HG02759 (cell line): Measurements from ENCODE around the gene SAMD11.
"Not testable (repeated sequence)": the region's sequence is repeated elsewhere in the genome, so short reads cannot be mapped to it uniquely, and the experiment has no call there.

ENCODE experiments used
- ATAC-seq: cut with Tn5 transposase; IDR thresholded peaks from one replicate; pipeline ENCODE4 v1.9.1; 2021; ENCODE audit warnings: mild to moderate bottlenecking, moderate library complexity; ENCODE audit not compliant: unreplicated experiment

SAMD11 gene

DNA sequence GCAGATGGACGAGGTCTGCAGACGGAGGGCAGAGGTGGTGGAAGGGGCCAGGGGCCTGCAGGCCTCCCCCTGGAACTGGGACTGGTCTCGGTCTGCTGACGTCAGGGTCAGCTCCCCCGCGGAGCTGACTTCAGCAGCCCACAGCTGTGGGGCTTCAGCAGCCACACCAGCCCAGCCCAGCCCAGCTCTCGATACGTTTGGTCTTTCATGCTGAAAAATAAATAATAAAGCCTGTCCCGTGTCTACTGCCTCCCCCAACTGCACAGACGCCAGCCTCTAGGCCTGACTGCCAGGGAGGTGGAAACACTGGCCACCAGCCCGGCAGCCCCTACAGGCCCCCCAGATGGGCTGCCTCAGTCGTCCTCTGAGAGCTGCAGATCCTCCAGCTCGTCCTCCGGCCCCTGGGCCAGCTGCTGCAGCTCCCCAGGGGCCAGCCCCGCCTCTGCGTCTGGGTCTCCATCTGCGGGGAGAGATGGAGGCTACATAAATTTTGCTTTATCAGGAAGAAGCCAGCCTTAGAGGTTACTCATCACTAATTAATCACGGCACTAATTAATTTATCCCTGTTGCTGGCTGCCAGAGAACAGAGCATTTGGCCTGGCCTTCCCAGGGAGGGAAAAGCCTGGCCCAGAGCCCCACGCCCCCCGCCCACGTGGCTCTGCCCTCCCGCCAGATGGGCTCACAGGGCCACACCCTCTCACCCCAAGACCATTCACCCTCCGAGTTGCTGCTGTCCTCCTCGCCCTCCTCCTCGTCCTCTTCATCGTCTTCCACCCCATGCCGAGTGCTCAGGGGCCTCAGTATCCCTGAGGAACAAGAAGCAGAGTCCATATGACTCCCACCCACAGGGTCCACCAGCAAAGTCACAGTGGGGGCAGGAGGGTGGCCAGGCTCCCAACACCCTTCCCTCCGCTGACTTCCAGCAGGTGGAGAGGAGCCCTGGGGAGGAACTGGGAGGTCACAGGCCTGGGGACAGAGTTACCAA is 20.9 kb downstream of the SAMD11 start:
- no peak for ATAC-seq

DNA sequence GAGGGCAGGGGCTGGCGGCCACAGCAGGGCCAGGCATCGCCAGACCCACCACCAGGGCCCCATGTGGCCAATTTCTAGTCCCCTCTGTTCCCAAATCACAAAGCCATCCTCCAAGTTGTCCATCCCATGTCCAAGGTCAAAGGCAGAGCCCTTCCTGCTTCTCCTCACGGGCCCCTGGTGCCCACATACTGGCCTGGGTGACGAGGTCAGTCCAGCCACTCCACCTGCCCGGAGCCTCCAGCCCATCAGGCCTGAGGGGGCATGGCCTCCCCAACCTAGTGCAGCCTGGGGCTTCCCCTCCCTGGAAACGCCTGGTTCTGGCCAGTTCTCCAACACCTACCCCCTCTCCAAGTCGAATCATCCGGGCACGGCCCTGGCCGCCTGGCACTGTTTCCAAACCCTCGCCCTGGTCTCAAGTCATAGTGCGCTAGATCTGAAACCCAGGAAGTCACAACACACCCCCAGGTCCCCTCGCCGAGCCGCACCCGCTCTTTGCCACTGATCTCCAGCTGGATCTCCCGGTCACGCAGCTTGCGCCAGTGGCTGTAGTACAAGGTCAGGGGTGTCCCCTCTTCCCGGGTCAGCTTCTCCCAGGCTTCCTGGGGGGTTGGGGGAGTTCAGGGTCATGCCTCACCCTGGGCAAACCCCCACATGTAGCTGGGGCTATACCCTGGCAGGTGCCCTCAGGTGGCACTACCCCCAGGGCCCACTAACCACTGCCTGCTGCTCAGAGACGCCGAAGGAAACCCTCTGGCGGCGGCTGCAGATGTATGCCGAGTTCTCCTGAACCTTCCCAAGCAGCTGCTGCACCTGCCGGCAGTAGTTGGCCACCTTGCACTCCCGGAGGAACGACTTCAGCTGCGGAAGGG is 22.2 kb downstream of the SAMD11 start:
- ATAC-seq, result no peak

DNA sequence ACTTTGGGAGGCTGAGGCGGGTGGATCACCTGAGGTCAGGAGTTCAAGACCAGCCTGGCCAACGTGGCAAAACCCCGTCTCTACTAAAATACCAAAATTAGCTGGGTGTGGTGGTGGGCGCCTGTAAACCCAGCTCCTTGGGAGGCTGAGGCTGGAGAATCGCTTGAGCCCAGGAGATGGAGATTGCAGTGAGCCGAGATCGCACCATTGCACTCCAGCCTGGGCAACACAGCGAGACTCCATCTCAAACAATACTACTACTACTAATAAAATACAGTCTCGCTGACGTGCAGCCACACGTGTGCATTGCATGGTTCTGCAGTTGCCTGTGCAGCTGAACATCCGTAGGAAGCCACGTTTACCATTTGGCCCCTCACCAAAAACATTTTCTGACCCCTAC is 23.1 kb downstream of the SAMD11 start:
- ATAC-seq, result not testable (repeated sequence)

DNA sequence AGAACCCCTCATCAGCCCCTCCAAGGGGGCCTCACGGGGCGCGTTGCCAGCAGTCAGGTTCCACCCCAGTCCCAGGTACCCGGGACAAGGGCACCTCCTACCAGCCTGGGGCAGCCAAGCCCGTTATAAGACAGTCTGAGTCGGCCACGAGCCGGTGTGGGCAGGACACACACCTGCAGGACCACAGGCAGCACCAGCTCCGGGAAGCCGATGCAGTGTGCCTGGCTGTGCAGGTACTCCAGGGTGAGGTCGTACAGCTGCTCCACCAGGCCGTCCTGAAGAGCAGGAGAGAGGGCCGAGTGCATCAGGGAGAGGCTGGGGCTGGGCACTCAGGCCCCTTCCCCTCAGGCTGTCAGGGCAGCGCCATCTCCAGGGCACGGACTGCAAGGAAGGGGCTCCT is 24.2 kb downstream of the SAMD11 start:
- ATAC-seq, result no peak

DNA sequence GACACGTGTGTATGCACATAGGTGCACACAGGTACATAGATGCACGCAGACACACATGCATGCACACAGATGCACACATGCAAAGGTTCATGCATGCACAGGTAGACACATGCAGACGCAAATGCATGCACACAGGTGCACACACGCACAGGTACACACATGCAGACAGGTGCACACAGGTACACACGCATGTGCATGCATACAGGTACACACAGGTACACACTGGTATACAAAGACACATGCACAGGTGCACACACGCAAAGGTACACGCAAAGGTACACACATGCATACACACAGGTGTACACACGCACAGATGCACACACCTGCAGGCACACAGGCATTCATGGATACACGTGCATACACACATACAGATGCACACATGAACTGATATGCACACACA is 26.5 kb downstream of the SAMD11 start:
- no peak for ATAC-seq

DNA sequence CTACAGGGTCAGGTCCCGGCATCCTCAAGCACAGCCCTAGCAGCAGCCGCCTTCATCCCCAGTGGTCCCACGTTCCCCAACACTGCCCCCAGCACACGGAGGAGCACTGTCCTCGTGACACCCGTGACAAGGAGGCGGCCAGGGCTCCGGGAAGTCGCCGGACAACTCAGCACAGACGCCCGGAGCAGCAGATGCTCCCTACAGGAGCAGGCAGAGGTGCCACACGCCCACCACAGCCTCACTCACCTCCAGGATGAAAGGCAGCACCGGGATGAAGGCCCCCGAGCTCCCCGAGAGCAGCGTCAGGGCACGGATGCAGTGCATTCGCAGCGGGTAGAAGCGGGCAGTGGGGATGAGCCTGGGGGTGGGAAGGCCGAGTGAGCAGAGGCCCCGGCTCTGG is 27.2 kb downstream of the SAMD11 start:
- no peak for ATAC-seq

DNA sequence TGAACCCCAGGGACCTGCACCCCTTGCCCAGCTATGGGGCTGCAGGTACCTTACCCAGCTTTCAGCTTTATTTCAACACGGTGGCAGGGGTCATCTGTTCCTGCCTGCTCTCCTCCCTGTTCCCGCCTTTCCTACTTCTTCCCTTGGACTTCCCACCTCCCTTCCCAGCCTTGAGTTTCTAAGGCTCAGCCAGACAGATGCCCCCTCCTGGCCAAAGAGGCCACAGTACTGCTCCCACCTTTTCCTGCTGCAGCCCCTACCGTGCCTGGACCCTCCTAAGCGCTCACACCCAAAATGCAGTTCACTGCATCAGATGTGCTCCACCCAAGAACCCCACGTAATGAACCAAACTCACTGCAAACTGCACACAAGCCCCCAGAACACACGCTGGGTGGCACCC is 27.6 kb downstream of the SAMD11 start:
- no peak for ATAC-seq

DNA sequence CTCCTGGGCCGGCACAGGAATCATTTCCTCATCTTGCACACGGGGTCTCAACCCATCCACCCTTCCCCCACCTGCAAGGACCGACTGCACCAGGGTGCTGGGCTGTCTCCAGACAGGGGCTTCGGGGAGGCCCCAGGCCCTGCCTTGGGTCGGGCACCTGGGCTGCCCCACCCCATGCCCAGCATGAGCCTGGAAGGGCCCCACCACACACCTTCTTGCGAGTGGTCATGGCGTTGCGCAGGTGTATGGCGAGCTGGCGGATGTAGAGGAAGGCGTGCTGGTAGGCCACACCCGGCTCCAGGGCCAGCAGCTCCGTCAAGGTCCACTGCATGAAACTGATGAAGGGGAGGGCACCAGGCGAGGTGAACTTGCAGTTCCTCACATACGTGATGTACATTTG is 28.5 kb downstream of the SAMD11 start:
- no peak for ATAC-seq

DNA sequence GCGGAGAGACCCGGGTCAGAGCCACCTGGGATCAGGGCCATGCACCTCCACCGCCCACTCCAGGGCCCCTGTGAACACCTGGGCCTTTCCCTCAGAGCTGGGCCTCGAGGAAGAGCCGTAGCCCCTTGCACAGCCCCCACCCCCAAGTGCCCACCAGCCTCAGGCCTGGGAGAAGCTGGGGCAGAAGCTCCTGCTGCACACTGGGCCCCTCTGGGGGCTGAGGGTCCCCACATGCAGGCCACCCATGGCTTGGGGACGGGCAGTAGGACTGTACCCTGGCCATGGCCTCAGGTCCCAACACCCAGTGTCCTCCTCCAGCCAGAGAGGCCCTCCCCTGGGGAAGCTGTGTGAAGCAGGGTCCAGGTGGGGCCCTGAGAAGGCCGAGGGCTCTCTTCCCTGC is 28.9 kb downstream of the SAMD11 start:
- no peak for ATAC-seq

DNA sequence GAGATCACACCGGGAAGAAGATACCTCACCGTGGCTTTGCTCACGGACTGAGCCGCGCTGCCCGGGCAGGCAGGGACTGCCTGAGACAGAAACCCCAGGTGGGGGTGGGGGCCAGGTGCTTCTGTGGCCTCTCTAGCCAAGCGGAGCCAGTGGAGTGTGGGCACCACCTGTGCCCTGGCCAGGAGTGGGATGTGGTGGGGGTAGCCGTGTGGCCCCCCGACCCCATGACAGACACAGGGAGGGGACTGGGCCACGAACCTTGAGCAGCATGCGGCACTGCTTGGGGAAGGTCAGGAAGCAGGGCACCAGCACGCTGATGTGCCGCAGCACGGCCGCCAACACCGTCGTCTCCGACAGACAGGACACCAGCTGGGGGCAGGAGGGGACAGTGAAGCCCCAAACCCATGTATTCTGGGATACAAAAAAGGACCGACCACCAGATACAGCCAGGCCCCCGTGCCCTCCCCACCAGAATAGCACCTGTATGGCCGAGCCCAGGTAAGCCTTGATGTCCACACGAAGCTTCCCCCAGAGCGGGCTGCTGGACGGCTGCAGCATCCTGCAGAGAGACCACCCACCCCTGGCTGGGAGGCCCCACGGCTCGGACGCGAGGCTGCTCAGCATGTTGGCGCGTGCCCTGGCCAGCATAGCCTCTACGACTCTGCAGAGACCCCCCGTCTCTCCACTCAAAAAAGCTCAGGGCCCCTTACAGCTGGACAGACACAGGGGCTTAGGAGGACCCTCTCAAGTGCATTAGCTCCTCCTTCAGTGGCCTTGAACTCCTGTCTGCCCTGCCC is 30.0 kb downstream of the SAMD11 start:
- no peak for ATAC-seq

DNA sequence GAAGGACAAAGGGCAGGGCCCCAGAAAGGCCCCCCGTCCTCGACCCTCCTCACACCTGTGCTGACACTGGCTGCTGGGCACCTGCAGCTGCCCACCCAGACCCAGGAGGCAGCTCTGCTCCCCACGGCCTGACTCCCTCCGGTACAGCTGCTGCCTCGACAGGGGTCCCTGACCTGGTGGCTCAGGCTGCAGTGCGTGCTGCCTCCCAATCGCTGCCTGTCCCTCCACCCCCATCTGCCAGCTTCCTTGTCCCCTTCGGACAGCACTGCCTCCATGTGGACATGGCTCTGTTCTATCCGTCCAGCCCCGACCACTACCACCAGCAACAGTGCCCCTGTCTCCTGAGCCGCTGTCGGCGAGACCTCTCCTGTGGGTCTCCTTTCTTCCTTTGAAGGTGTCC is 31.2 kb downstream of the SAMD11 start:
- ATAC-seq, result no peak

DNA sequence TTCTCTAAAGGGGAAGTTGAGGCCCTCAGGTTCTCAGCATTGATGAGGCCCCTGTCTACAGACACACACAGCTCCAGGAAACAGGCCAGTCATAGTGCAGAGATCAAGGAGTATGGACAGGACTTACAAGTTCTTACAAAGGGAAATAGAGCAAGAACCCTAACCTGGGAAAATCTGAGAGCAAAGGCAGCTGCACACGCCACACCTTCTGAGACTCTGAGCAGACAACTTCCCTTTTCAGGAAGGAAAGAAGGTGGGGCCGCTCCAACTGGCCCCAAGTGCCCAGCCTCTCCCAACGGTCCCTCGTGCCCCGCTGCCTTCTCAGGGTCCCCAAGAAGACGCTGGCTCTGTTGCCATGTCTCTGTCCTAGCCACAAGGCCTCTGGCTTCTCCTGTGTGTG is 31.8 kb downstream of the SAMD11 start:
- ATAC-seq, result no peak

DNA sequence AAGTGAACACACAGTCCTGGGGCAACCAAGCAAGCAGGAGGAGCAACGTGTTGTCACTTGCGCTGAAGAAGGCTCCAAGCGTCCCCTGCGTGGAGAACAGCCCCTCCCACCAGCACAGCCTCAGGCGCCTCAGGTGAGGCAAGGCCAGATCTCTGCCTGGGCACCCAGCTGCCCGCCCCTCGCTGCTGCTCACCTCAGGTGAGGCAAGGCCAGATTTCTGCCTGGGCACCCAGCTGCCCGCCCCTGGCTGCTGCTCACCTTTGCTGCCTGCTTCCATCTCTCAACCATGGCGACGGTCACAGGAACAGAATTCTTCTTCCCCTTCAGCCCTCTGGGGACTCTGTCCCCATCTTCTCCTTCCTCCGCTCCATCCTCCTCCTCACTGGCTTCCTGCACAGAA is 32.9 kb downstream of the SAMD11 start:
- no peak for ATAC-seq

DNA sequence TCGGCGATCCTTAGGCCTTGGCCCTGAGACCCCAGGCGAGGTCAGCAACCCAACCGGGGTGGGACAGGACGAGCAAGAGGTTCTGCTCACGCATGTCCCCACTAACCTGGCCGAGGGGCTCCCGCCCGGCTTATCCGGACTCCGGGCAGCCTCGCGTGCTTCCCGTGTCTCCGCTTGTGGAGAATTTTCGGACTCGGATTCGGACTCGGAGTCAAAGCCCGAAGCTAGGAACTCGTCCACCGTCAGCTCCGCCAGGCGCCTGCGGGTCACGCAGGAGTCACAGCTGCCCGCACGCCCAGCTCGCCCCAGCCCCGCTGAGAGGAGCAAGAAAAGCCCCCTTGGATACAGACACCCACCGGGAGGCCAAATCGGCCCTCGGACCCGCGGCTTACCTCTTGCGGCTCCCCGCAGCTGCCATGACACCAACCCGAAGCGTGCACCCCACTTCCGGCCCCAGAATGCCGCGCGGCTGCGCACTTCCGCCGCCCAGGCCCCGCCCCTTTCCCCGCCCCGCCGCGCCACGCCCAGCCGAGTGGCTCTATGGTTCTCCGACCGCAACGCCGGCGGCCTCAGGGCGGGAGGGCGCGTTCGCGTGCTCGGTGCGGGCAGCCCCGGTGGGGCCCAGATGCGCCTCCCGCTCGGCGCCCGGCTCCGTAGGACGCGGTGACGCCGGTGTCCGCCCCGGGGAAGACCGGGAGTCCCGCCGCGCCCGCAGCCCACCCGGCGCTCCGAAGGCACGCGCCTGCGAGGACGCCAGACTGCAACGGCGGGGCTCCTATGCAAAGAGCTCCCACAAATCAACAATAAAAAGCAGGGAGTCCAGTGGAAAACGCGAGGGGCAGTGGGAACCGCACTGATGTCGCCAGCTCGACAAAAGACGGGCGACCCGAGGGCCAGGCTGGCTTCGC is 35.4 kb downstream of the SAMD11 start, which contains the start of gene NOC2L:
NOC2L (minus strand) TSS at position 434 of the 908 bp plus-strand sequence; CDS start at position 418, 16 bp downstream.
- peak; percentile 79 for ATAC-seq

DNA sequence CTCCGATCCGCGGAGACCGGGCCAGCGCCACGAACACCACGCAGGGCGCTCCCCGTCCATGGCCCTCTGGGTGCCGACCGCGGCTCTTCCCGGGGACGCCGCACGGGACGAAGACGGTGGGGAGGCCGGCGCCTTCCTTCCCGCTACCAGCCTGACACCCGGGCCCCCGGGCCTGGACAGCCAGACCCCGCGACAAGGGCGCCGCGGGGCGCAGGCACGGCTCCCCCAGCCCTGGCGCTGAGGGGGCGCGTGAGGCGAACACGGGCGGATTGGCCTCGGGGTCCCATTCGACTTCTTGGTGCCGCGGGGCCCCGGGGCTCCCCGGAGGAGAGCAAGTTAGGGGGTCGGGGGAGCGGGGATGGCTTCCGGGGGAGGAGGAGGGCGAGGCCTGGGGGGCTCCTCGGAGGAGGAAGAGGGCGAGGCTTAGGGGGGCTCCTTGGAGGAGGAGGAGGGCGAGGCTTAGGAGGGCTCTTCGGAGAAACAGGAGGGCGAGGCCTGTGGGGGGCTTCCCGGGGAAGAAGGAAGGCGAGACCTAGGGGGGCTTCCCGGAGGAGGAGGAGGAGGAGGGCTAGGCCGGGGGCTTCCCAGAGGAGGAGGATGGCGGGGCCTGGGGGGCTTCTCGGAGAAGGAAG is 36.1 kb downstream of the SAMD11 start:
- ATAC-seq, result no peak

DNA sequence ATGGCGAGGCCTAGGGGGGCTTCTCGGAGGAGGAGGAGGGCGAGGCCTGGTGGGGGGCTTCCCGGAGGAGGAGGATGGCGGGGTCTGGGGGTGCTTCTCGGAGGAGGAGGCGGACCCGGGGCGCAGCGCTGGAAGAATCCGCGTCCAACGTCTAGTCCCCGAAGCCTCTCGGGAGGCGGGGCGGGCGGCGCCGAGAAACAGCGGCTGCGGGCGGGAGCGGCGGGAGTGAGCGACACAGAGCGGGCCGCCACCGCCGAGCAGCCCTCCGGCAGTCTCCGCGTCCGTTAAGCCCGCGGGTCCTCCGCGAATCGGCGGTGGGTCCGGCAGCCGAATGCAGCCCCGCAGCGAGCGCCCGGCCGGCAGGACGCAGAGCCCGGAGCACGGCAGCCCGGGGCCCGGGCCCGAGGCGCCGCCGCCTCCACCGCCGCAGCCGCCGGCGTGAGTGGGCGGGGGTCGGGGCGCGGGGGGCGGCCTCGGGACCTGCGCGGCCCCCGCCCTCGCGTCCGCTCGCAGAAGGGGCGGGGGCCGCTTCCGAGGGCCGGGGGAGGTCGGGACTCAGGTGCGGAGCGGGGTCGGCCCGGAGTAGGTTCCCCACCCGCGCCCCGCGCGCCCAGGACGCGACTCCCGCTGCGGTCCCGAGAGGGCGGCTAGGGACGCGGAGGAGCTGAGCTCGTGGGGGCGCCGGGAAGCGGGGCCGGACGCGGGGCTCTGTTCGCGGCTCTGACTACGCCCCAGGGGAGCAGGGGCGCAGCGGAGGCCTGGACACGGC is 36.8 kb downstream of the SAMD11 start, which contains the start of gene KLHL17:
KLHL17 (plus strand) TSS at position 222 of the 769 bp plus-strand sequence; CDS start at position 332, 110 bp downstream.
- peak; percentile 58 for ATAC-seq

DNA sequence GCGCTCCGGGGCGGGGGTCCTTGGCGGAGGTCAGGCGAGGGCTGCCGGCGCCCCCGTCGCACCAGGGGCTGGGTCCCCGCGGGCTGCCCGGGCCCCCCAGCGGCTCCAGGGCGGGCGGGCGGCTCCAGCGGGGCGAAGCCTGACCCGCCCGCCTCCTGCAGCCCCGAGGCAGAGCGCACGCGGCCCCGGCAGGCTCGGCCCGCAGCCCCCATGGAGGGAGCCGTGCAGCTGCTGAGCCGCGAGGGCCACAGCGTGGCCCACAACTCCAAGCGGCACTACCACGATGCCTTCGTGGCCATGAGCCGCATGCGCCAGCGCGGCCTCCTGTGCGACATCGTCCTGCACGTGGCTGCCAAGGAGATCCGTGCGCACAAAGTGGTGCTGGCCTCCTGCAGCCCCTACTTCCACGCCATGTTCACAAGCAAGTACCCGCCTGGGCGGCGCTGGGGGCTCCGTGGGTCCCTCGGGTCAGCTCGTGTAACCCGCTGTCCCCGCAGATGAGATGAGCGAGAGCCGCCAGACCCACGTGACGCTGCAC is 37.5 kb downstream of the SAMD11 start:
- no peak for ATAC-seq
